HFFc6 (cell line): ENCODE measurements around the gene ASB18. TPM values are rescaled to one million over a fixed set of nuclear protein-coding genes. Genes with fewer than 3 reads are reported as not detected.

Source experiments
- DNase-seq: peaks from one replicate; pipeline ENCODE4 v3.0.0-alpha.2; 2018
- H3K27ac Mint-ChIP-seq: 2 replicates; pipeline ENCODE4 v1.8.0; 2020; ENCODE audit warnings: mild to moderate bottlenecking, mixed read lengths
- H3K27me3 Mint-ChIP-seq: 2 replicates; pipeline ENCODE4 v1.8.0; 2021; ENCODE audit warnings: mild to moderate bottlenecking, moderate library complexity, mixed read lengths; ENCODE audit not compliant: insufficient read depth
- H3K36me3 Mint-ChIP-seq: 2 replicates; pipeline ENCODE4 v1.8.0; 2021; ENCODE audit warnings: low read depth, mixed read lengths
- H3K4me1 Mint-ChIP-seq: 2 replicates; pipeline ENCODE4 v1.8.0; 2020; ENCODE audit warnings: low read depth, mixed read lengths
- H3K4me3 Mint-ChIP-seq: 2 replicates; pipeline ENCODE4 v1.8.0; 2020; ENCODE audit warnings: mild to moderate bottlenecking, moderate library complexity, mixed read lengths
- H3K9me3 Mint-ChIP-seq: 2 replicates; pipeline ENCODE4 v1.8.0; 2020; ENCODE audit warnings: mild to moderate bottlenecking, mixed read lengths
- total RNA-seq, 6 experiments: library from RNA; stranded (reverse); fragmentation: NEBNext Ultra II Directional; extraction: Animal tissue kit (Norgen Biotek cat#: 25700); gene quantifications; 2 replicates in 1 of 6; 3 replicates in 5 of 6; pipeline ENCODE4 v1.2.3, GENCODE V29; 2021
- TF ChIP-seq, protein P1 (sequence below): fragments of 200-600 bp; sonication (generic); IDR thresholded peaks from 2 replicates; pipeline ENCODE4 v1.5.0; 2021; ENCODE audit warnings: antibody characterized with exemption, mild to moderate bottlenecking

The ASB18 gene
- total RNA-seq, 6 experiments from 2014 or later: not detected

DNA sequence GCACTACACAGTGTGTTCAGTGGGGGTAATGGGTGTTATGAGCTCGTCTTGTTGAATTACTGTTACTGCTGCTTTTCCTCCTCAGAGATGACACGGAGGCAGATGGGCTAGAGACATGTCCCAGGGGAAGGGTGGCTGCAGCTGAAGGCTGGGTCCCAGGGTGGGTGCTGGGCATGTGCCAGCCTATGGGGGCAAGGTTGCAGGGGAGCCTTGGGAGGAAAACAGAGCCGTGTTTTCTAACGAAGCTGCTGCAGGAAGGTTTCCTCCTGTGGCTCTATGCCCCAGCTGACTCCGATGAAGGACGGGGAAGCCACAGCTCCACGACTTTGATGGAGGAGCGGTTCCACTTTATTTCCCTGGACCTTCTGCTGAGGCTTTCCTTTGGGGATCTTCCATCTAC lies 42.4 kb downstream of the ASB18 start:
- peaks cover 54% of the 10 kb centered on the region for H3K9me3 Mint-ChIP-seq
- DNase-seq: no peak

DNA sequence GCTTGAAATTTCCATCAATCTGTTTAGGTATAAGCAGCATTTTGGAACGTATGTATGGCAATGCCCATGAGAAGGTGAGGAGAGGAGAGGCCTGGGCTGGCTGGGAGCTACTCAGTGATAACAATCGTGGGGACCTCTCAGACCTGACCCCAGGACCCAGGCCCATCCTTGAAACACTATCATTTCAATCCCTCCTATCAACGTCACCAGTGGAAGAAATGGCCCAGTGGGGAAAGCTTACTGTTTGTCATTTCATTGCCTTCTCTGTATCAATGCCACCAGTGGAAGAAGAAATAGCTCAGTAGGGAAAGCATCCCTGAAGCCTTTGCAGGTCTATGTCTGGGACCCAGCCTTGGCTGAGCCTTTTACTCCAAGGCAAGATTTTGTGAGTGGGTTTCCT lies 44.8 kb downstream of the ASB18 start:
- Mint-ChIP-seq H3K27ac (no peak overlapping the region), H3K4me3 (no peak overlapping the region), H3K9me3 (peaks cover 58% of the 10 kb centered on the region), H3K36me3 (peaks cover 11% of the 10 kb centered on the region; the same call in 1 of the 2 replicates), H3K4me1 (no peaks in the 10 kb centered on the region), H3K27me3 (peaks cover 7% of the 10 kb centered on the region)
- TF ChIP-seq, protein P1, sequence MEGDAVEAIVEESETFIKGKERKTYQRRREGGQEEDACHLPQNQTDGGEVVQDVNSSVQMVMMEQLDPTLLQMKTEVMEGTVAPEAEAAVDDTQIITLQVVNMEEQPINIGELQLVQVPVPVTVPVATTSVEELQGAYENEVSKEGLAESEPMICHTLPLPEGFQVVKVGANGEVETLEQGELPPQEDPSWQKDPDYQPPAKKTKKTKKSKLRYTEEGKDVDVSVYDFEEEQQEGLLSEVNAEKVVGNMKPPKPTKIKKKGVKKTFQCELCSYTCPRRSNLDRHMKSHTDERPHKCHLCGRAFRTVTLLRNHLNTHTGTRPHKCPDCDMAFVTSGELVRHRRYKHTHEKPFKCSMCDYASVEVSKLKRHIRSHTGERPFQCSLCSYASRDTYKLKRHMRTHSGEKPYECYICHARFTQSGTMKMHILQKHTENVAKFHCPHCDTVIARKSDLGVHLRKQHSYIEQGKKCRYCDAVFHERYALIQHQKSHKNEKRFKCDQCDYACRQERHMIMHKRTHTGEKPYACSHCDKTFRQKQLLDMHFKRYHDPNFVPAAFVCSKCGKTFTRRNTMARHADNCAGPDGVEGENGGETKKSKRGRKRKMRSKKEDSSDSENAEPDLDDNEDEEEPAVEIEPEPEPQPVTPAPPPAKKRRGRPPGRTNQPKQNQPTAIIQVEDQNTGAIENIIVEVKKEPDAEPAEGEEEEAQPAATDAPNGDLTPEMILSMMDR: no peak
- DNase-seq: no peak

More for the DNA sequence above, 42.4 kb downstream of the ASB18 start:
- Mint-ChIP-seq H3K4me3 (no peak overlapping the region), H3K27me3 (peaks cover 1% of the 10 kb centered on the region), H3K36me3 (no peaks in the 10 kb centered on the region), H3K4me1 (no peaks in the 10 kb centered on the region), H3K27ac (no peak overlapping the region)
- TF ChIP-seq, protein P1: no peak

DNA sequence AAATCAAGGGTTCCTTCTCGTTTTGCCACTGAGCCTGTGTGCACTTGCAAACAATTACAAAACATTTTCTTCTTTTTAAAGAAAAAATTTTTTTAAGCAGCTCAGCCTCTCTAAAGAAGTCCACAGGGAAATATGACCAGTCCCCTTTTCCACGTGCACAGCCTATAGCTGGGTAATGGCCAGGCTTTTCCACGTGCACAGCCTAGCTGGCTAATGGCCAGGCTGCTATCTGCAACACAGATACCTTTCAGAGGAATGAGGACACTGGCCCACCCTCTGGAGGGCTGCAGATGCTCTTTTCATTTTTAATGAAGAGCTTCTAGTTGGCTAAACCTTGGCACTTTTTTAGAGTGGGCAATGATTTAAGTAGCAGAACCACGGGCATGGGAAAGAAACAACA lies 46.3 kb downstream of the ASB18 start:
- peaks cover 57% of the 10 kb centered on the region for H3K9me3 Mint-ChIP-seq
- DNase-seq: no peak
- TF ChIP-seq, protein P1: no peak
- peaks cover 18% of the 10 kb centered on the region; the same call in 1 of the 2 replicates for H3K36me3 Mint-ChIP-seq
- no peak overlapping the region for H3K27ac Mint-ChIP-seq
- no peak overlapping the region for H3K4me3 Mint-ChIP-seq
- H3K27me3 Mint-ChIP-seq: peaks cover 9% of the 10 kb centered on the region
- H3K4me1 Mint-ChIP-seq: no peaks in the 10 kb centered on the region

DNA sequence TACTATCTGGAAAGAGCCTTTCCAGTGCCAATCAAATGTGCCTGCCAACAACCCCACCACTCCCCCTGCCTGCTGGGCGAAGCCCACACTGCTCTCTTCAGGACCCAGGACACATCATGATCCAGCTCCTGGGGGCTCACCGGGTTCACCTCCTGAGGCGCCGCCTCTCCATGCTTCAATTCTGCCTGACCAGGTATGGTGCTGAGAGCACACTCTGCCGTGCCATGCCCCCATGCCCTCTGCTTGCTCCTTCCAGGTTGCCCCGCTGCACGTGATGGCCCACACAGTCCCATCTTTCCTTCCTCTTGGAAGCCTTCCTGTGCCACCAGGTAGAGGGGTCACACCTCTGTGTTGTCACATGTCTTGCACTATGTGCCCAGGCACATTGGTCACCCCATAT lies 47.5 kb downstream of the ASB18 start:
- Mint-ChIP-seq H3K27me3 (peaks cover 9% of the 10 kb centered on the region), H3K4me3 (no peak overlapping the region), H3K4me1 (no peaks in the 10 kb centered on the region), H3K36me3 (peaks cover 18% of the 10 kb centered on the region; the same call in 1 of the 2 replicates), H3K9me3 (peaks cover 50% of the 10 kb centered on the region), H3K27ac (no peak overlapping the region)
- TF ChIP-seq, protein P1: no peak
- no peak for DNase-seq

DNA sequence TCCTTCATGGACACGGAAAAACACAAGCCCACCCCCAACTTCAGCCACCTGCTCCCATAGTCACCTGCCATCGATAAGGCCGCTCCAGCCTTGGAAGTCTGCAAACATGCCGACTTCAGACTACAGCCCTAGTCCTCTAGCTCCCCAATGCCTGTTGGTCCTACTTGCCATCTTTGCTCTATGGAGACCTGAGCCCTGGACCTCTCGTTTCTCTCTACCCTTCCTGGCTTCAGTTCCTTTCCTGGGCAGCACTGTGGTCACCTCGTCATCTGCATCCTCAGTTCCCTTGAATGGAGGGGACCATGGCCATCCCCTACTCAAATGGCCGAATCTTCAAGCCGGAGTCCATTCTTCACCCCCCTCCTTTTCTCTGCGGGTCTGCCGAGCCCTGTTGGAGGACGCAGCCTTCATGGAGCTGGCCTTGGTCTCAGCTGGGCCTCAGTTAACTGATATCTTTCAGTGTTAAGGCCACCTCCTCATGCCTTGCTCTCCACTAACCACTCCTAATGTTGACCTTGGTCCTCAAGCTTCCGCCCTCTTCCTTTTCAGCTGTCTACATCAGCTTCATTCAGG lies 48.4 kb downstream of the ASB18 start:
- H3K9me3 Mint-ChIP-seq: peaks cover 48% of the 10 kb centered on the region
- TF ChIP-seq, protein P1: no peak
- no peak for DNase-seq
- H3K27me3 Mint-ChIP-seq: peaks cover 10% of the 10 kb centered on the region
- peaks cover 18% of the 10 kb centered on the region; the same call in 1 of the 2 replicates for H3K36me3 Mint-ChIP-seq
- H3K27ac Mint-ChIP-seq: no peak overlapping the region
- H3K4me1 Mint-ChIP-seq: no peaks in the 10 kb centered on the region
- no peak overlapping the region for H3K4me3 Mint-ChIP-seq
